AG09319 (cell line): ENCODE measurements around the gene GPR160.

ENCODE experiments used
- DNase-seq: peaks from one replicate; pipeline ENCODE4 v3.0.0-alpha.2; 2010; ENCODE audit warnings: low read depth; ENCODE audit errors: extremely low read depth
- TF ChIP-seq, protein P1 (sequence below): IDR thresholded peaks from 2 replicates; pipeline ENCODE4 v1.5.1; 2011; ENCODE audit warnings: low read depth, mild to moderate bottlenecking, inconsistent platforms, low read length, moderate library complexity

The GPR160 gene

DNA sequence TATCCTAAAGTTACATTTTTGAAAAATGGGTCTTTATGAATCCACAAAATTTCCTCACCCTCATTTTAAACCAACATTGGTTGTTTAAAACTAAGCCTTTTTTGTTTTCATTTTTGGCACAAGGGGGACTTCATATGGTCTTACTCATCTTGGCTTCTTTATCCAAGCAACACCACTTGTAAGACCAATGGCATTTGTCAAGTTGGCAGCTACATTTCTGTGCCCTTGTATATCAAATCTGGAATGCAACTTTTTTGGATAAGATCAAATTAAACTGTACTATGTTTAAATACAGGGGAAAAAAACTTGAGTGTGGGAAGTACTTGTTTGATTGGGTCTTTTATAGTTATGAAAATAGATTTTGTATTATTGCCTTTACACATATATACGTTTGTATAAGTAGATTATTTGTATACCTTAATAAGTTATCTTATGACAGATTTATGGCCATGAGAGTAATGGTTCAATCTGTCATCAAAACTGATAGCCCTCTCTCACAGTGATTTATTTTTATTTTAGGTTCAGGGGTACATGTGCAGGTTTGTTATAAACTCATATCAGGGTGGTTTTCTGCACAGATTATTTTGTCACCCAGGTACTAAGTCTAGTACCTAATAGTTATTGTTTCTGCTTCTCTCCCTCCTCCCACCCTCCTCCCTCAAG, 43.4 kb downstream of the GPR160 start:
- TF ChIP-seq, protein P1, sequence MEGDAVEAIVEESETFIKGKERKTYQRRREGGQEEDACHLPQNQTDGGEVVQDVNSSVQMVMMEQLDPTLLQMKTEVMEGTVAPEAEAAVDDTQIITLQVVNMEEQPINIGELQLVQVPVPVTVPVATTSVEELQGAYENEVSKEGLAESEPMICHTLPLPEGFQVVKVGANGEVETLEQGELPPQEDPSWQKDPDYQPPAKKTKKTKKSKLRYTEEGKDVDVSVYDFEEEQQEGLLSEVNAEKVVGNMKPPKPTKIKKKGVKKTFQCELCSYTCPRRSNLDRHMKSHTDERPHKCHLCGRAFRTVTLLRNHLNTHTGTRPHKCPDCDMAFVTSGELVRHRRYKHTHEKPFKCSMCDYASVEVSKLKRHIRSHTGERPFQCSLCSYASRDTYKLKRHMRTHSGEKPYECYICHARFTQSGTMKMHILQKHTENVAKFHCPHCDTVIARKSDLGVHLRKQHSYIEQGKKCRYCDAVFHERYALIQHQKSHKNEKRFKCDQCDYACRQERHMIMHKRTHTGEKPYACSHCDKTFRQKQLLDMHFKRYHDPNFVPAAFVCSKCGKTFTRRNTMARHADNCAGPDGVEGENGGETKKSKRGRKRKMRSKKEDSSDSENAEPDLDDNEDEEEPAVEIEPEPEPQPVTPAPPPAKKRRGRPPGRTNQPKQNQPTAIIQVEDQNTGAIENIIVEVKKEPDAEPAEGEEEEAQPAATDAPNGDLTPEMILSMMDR = no peak
- peak; percentile 18 for DNase-seq

- DNase-seq = no peak
- TF ChIP-seq, protein P1 = no peak
Measured at GRCh38 chr3:170083343-170083742, 45.5 kb downstream of the GPR160 start.

DNA sequence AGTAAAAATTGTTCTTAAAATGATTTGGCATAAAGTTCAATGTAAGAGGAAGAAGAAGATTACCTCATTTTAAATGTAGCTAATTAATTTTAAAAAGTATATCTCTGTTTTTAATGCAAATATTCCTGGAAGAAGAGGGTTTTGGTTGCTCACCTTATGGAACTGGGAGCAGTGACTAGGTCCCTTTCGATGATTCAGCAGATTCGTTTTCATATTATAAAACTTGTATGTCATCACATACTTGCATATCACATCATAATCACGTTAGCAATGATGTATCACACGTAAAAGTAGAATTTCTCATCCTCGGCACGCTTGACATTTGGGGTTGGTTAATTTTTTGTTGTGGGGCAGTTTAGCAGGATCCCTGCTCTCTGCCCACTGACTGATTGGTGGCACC, 47.6 kb downstream of the GPR160 start:
- TF ChIP-seq, protein P1 = no peak
- no peak for DNase-seq

GRCh38 chr3:170089862-170090600, 52.2 kb downstream of the GPR160 start:
- DNase-seq = no peak
- TF ChIP-seq, protein P1 = no peak

GRCh38 chr3:170090601-170090981, 52.8 kb downstream of the GPR160 start:
- TF ChIP-seq, protein P1 = no peak
- DNase-seq = no peak

GRCh38 chr3:170092907-170093306, 55.1 kb downstream of the GPR160 start:
- TF ChIP-seq, protein P1 = no peak
- no peak for DNase-seq

DNA sequence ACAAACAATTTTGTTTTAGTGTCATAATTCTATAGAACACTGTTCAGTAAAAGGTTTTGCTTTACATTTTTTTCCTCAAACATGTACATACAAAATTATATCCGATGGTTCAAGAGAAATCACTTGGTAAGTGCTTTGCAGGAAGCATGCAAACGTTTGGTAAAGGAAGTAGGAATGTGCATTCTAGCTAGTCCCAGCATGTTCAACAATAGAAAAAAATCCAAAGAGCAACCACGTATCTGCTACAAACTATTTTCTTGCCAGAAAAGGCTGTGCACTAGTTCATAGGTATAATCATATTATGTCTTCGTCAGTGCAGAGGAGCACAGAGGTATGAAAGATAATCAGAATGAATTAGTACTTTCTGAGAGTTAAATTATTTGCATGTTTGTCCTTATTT, 58.0 kb downstream of the GPR160 start:
- TF ChIP-seq, protein P1 = no peak
- DNase-seq = no peak
